ENCODE results near the gene NXT1. TPM values are rescaled to one million over a fixed set of nuclear protein-coding genes. Genes with fewer than 3 reads are reported as not detected.

Gene NXT1
- polyA plus RNA-seq, 1 of the 3 experiments (the other 2 are of a cell fraction): 28.2 TPM

GRCh38 chr20:23315099-23315498 is 35.5 kb upstream of the NXT1 start:
- H3K9me2 ChIP-seq: no peaks in the 10 kb centered on the region
- H3K27ac ChIP-seq (ENCODE audit: low read depth in 2 of 2, low read length in 1 of 2): no peak overlapping the region
- H3K4me2 ChIP-seq: no peak overlapping the region
- POLR2A ChIA-PET: no interaction called here
- under 1% methylated on average over 9 of the region's 9 CpGs for WGBS (ENCODE audit: low lambda C conversion rate)
- DNase-seq: no peak
- H3F3A ChIP-seq (replicated peaks; ENCODE audit: insufficient read depth): no peaks in the 10 kb centered on the region
- H3K79me2 ChIP-seq (ENCODE audit: insufficient read depth): no peaks in the 10 kb centered on the region
- H2AFZ ChIP-seq (ENCODE audit: low read depth): no peak overlapping the region
- H3K9ac ChIP-seq: no peak overlapping the region
- H3K9me3 ChIP-seq: no peaks in the 10 kb centered on the region
- TF ChIP-seq, protein P1, sequence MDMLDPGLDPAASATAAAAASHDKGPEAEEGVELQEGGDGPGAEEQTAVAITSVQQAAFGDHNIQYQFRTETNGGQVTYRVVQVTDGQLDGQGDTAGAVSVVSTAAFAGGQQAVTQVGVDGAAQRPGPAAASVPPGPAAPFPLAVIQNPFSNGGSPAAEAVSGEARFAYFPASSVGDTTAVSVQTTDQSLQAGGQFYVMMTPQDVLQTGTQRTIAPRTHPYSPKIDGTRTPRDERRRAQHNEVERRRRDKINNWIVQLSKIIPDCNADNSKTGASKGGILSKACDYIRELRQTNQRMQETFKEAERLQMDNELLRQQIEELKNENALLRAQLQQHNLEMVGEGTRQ (IDR thresholded peaks at IDR 0.05; ENCODE audit: borderline replicate concordance, low read depth, low read length): no peak
- TF ChIP-seq GABPA (IDR thresholded peaks at IDR 0.05; ENCODE audit: low read depth) (no peak), USF1 (IDR thresholded peaks at IDR 0.05; ENCODE audit: borderline replicate concordance, low read depth) (no peak), TCF12 (IDR thresholded peaks at IDR 0.05) (no peak), SIN3A (IDR thresholded peaks at IDR 0.05; ENCODE audit: borderline replicate concordance, low read depth, low read length) (no peak), IRF3 (IDR thresholded peaks at IDR 0.05; ENCODE audit: low read depth, low read length) (no peak), MXI1 (IDR thresholded peaks at IDR 0.05; ENCODE audit: low read depth, low read length) (no peak), FOSL2 (IDR thresholded peaks at IDR 0.05; ENCODE audit: borderline replicate concordance, low read depth) (no peak), TEAD4 (IDR thresholded peaks at IDR 0.05; ENCODE audit: borderline replicate concordance, insufficient read depth) (no peak), EP300 (IDR thresholded peaks at IDR 0.05; ENCODE audit: borderline replicate concordance in 1 of 2, low read depth in 1 of 2, low read length in 1 of 2) (no peak)
- H3K4me1 ChIP-seq (ENCODE audit: control insufficient read depth in 1 of 2, insufficient read depth in 2 of 2, low read depth in 1 of 2, low read length in 1 of 2): no peaks in the 10 kb centered on the region
- peaks cover 67% of the 10 kb centered on the region for H3K27me3 ChIP-seq (ENCODE audit: insufficient read depth)
- no peaks in the 10 kb centered on the region for H3K36me3 ChIP-seq (replicated peaks in 1 of 2; ENCODE audit: control insufficient read depth in 1 of 2, insufficient read depth in 2 of 2, low read length in 1 of 2)
- H4K20me1 ChIP-seq (ENCODE audit: insufficient read depth): no peaks in the 10 kb centered on the region
- CTCF ChIA-PET: no interaction called here
- H3K4me3 ChIP-seq (ENCODE audit: low read depth in 2 of 2, low read length in 1 of 2): no peak overlapping the region

DNA sequence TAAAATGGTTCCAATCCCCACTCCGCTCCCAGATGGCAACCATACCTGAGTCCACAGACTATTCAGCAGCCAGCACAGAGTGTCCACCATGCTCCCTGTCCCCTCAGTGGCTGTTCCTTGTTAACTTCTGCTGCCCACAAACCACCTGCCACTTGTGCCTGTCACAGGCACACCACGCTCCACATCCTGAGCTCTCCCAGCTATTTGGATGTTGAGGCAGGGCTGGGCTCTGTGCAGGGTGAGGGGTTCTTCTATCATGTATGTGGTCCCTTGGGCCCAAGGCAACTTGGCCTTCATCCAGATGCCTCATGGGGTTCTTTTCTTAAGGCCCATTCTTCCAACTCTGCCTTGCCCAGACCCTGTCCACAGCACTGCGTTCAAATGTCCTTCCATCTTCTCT is 34.0 kb upstream of the NXT1 start:
- WGBS (ENCODE audit: low lambda C conversion rate): 24% methylated on average over 3 of the region's 3 CpGs
- no peaks in the 10 kb centered on the region for H3K4me1 ChIP-seq (ENCODE audit: control insufficient read depth in 1 of 2, insufficient read depth in 2 of 2, low read depth in 1 of 2, low read length in 1 of 2)
- H3K79me2 ChIP-seq (ENCODE audit: insufficient read depth): no peaks in the 10 kb centered on the region
- no peaks in the 10 kb centered on the region for H3F3A ChIP-seq (replicated peaks; ENCODE audit: insufficient read depth)
- ChIA-PET CTCF (no interaction called here), POLR2A (no interaction called here)
- H3K9me3 ChIP-seq: no peaks in the 10 kb centered on the region
- peaks cover 72% of the 10 kb centered on the region for H3K27me3 ChIP-seq (ENCODE audit: insufficient read depth)
- TF ChIP-seq FOSL2 (IDR thresholded peaks at IDR 0.05; ENCODE audit: borderline replicate concordance, low read depth): no peak
- TF ChIP-seq MXI1 (IDR thresholded peaks at IDR 0.05; ENCODE audit: low read depth, low read length): no peak
- TF ChIP-seq YY1 (IDR thresholded peaks at IDR 0.05; ENCODE audit: low read depth): no peak
- no peak for TF ChIP-seq ZBTB33 (IDR thresholded peaks at IDR 0.05; ENCODE audit: borderline replicate concordance, low read depth)
- no peak for TF ChIP-seq RAD21 (IDR thresholded peaks at IDR 0.05; ENCODE audit: low read length)
- no peak for TF ChIP-seq REST (IDR thresholded peaks at IDR 0.05; ENCODE audit: low read depth, low read length)
- TF ChIP-seq FOXJ3 (CRISPR knock-in tag; IDR thresholded peaks at IDR 0.05): no peak
- TF ChIP-seq JUND (IDR thresholded peaks at IDR 0.05): no peak
- TF ChIP-seq ELF1 (IDR thresholded peaks at IDR 0.05): no peak
- TF ChIP-seq RCOR1 (IDR thresholded peaks at IDR 0.05; ENCODE audit: low read length): no peak
- no peak for TF ChIP-seq GABPA (IDR thresholded peaks at IDR 0.05; ENCODE audit: low read depth)
- no peak overlapping the region for H3K4me3 ChIP-seq (ENCODE audit: low read depth in 2 of 2, low read length in 1 of 2)
- no peak overlapping the region for H3K4me2 ChIP-seq
- H2AFZ ChIP-seq (ENCODE audit: low read depth): no peak overlapping the region
- no peak for DNase-seq
- no peak overlapping the region for H3K9ac ChIP-seq
- H3K36me3 ChIP-seq (replicated peaks in 1 of 2; ENCODE audit: control insufficient read depth in 1 of 2, insufficient read depth in 2 of 2, low read length in 1 of 2): no peaks in the 10 kb centered on the region
- H3K27ac ChIP-seq (ENCODE audit: low read depth in 2 of 2, low read length in 1 of 2): no peak overlapping the region
- H3K9me2 ChIP-seq: no peaks in the 10 kb centered on the region
- no peaks in the 10 kb centered on the region for H4K20me1 ChIP-seq (ENCODE audit: insufficient read depth)

Measured in SK-N-SH (cell line).